ENCODE measurements around the gene JAGN1.

The JAGN1 gene

GRCh38 chr3:9903238-9903624, 12.8 kb downstream of the JAGN1 start:
- no peak for TF ChIP-seq CTCF (IDR thresholded peaks at IDR 0.05; ENCODE audit: borderline replicate concordance, insufficient read depth, low read depth, low read length)

GRCh38 chr3:9903904-9904303, 13.5 kb downstream of the JAGN1 start:
- no peak overlapping the region for H3K4me3 ChIP-seq (ENCODE audit: low read depth, low read length)
- no peak for TF ChIP-seq CTCF (IDR thresholded peaks at IDR 0.05; ENCODE audit: borderline replicate concordance, insufficient read depth, low read depth, low read length)

More at GRCh38 chr3:9903238-9903624, 12.8 kb downstream of the JAGN1 start:
- no peak overlapping the region for H3K4me3 ChIP-seq (ENCODE audit: low read depth, low read length)

- H3K4me3 ChIP-seq (ENCODE audit: low read depth, low read length): no peak overlapping the region
- no peak for TF ChIP-seq CTCF (IDR thresholded peaks at IDR 0.05; ENCODE audit: borderline replicate concordance, insufficient read depth, low read depth, low read length)
These were observed 16.1 kb downstream of the JAGN1 start for GRCh38 chr3:9906480-9906879.

- no peak overlapping the region for H3K4me3 ChIP-seq (ENCODE audit: low read depth, low read length)
- no peak for TF ChIP-seq CTCF (IDR thresholded peaks at IDR 0.05; ENCODE audit: borderline replicate concordance, insufficient read depth, low read depth, low read length)
These were observed 17.9 kb downstream of the JAGN1 start for GRCh38 chr3:9908286-9908685.

DNA sequence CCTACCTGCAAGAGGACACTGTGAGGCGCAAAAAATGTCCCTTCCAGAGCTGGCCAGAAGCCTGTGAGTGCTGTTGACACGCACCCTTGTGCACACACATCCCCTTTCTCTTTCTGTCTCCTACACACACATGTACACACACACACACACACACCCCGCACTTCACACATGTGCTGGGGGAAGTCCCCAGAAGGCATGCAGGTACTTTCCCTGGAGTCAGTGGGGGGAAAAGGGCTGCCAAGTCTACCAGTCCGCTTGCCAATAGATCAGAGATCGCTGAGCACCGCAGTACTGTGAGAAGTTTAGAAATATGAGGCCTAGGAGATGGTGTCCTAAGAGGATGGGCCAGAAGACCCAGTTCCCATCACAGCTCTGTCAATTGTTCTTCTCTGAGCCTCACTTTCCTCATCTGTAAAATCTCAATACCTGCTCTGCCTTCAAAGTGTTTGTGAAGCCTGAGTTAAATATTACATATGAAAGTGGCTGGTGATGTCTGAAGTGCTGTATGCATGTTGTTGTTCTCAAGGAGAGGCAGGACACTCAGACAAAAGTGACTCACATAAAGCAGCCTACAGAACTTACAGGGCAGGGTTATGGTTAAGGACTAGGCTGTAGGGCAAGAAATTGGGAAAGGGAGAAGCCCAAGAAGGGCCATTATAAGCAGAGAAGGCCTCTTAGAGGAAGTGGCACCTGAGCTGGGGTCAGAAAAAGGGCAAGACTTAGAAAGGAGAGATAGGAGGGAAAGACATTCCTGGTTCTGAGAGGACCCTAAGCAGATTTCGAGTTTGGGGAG, 19.0 kb downstream of the JAGN1 start:
- H3K4me3 ChIP-seq (ENCODE audit: low read depth, low read length): no peak overlapping the region

GRCh38 chr3:9911863-9912262, 21.5 kb downstream of the JAGN1 start:
- no peak for TF ChIP-seq CTCF (IDR thresholded peaks at IDR 0.05; ENCODE audit: borderline replicate concordance, insufficient read depth, low read depth, low read length)
- H3K4me3 ChIP-seq (ENCODE audit: low read depth, low read length): no peak overlapping the region

More for the DNA sequence above, 19.0 kb downstream of the JAGN1 start:
- no peak for TF ChIP-seq CTCF (IDR thresholded peaks at IDR 0.05; ENCODE audit: borderline replicate concordance, insufficient read depth, low read depth, low read length)

DNA sequence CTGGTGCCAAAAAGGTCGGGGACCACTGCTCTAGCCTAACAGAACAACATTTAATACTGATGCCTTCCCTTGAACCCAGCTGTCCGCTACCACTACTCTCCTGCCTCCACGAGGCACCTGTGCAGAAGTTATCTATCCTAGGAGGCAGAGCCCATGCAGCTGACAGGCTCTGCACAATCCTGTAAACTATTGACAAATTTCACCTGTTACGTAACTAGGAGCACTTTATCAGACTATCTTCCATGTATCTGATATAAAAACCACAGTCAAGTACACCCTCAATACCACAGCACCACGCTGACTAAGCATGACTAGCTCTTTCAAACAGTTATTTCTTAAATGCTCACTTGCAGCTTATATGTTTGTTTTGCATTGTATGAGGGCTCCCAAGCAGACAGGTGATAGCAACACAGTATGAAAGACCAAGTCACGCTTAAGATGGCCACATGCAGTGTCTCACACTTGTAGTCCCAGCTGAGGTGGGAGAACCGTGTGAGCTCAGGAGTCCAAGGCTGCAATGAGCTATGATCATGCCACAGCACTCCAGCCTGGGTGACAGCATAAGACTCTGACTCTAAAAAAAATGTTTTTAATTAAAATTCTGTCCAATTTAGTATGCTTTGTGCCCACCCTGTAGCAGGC, 22.0 kb downstream of the JAGN1 start:
- H3K4me3 ChIP-seq (ENCODE audit: low read depth, low read length): no peak overlapping the region
- no peak for TF ChIP-seq CTCF (IDR thresholded peaks at IDR 0.05; ENCODE audit: borderline replicate concordance, insufficient read depth, low read depth, low read length)

Data from GM12875 (cell line).